Stomach (tissue), 4 donors: Measurements from ENCODE around the gene PNPLA4.

Experiments
- CTCF ChIP-seq, 7 experiments: fragments of 450-650 bp in 4 of 7; fragments of 200-600 bp in 3 of 7; sonication (generic) in 3 of 7; IDR thresholded peaks; one replicate each; pipeline ENCODE4 v1.5.1; 2016 to 2019; ENCODE audit warnings: antibody characterized with exemption in 7 of 7, control low read depth in 2 of 7, mild to moderate bottlenecking in 1 of 7
- POLR2AphosphoS5 ChIP-seq, 3 donors: sonication (generic); formaldehyde crosslinking; IDR thresholded peaks; one replicate each; pipeline ENCODE4 v1.6.1; 2016; ENCODE audit warnings: antibody characterized with exemption in 3 of 3

- TF ChIP-seq CTCF (IDR thresholded peaks at IDR 0.05) (no peak), POLR2AphosphoS5 (IDR thresholded peaks at IDR 0.05) (no peak)
Observed at GRCh38 chrX:7876957-7877356, 50.3 kb downstream of the PNPLA4 start.
